H1 (cell line): Measurements from ENCODE around the gene JMJD1C. TPM values are rescaled to one million over a fixed set of nuclear protein-coding genes. Genes with fewer than 3 reads are reported as not detected.

Experiments used
- BCL11A ChIP-seq, 2 experiments: IDR thresholded peaks; one replicate each; pipeline ENCODE4 v1.6.1; 2011; ENCODE audit warnings: low read depth in 2 of 2, low read length in 2 of 2, mild to moderate bottlenecking in 2 of 2
- CBX5 ChIP-seq: fragments of 300-800, 300-1000 bp; sonication (generic); IDR thresholded peaks from 2 replicates; pipeline ENCODE4 v1.7.1; 2016; ENCODE audit warnings: antibody characterized with exemption, low read length, low read depth
- CBX8 ChIP-seq: fragments of 300-800, 300-1000 bp; sonication (generic); IDR thresholded peaks from 2 replicates; pipeline ENCODE4 v1.7.1; 2016; ENCODE audit warnings: low read depth, low read length, borderline replicate concordance
- CEBPB ChIP-seq: IDR thresholded peaks from 2 replicates; pipeline ENCODE4 v1.6.1; 2012; ENCODE audit warnings: low read depth, low read length
- CHD2 ChIP-seq: IDR thresholded peaks from 2 replicates; pipeline ENCODE4 v1.6.1; 2012; ENCODE audit warnings: low read length, improper control_type of control experiment
- CREB1 ChIP-seq: IDR thresholded peaks from 2 replicates; pipeline ENCODE4 v1.6.1; 2012; ENCODE audit warnings: inconsistent platforms
- CTBP2 ChIP-seq: IDR thresholded peaks from 2 replicates; pipeline ENCODE4 v1.7.0; 2011; ENCODE audit warnings: borderline replicate concordance, mild to moderate bottlenecking, moderate library complexity, mixed read lengths, low read length; ENCODE audit not compliant: insufficient read depth, insufficient read length
- EGR1 ChIP-seq: IDR thresholded peaks from 2 replicates; pipeline ENCODE4 v1.6.1; 2011; ENCODE audit warnings: low read depth, low read length, borderline replicate concordance
- GABPA ChIP-seq: IDR thresholded peaks from 2 replicates; pipeline ENCODE4 v1.6.1; 2011; ENCODE audit warnings: mild to moderate bottlenecking, low read length, moderate library complexity, borderline replicate concordance; ENCODE audit not compliant: insufficient read depth
- JUN ChIP-seq: IDR thresholded peaks from 2 replicates; pipeline ENCODE4 v1.6.1; 2011; ENCODE audit warnings: low read depth, mild to moderate bottlenecking, improper control_type of control experiment, low read length
- MAFK ChIP-seq: IDR thresholded peaks from 2 replicates; pipeline ENCODE4 v1.6.1; 2012; ENCODE audit warnings: low read depth, mild to moderate bottlenecking, improper control_type of control experiment, low read length
- MAX ChIP-seq: IDR thresholded peaks from 2 replicates; pipeline ENCODE4 v1.6.1; 2012; ENCODE audit warnings: inconsistent platforms
- POLR2A ChIP-seq, 2 experiments: IDR thresholded peaks; 1 replicate in 1 of 2; 2 replicates in 1 of 2; pipeline ENCODE4 v1.6.1; 2011; ENCODE audit warnings: low read depth in 2 of 2, low read length in 2 of 2, mild to moderate bottlenecking in 2 of 2; ENCODE audit errors: control extremely low read depth in 1 of 2
- RAD21 ChIP-seq, 2 experiments: IDR thresholded peaks in 1 of 2; conservative IDR thresholded peaks in 1 of 2; 2 replicates each; pipeline ENCODE4 v1.6.1; 2011; ENCODE audit warnings: low read depth in 2 of 2, low read length in 2 of 2, improper control_type of control experiment in 1 of 2, inconsistent platforms in 1 of 2, mild to moderate bottlenecking in 1 of 2, moderate library complexity in 1 of 2
- SIN3A ChIP-seq, 2 experiments: IDR thresholded peaks in 1 of 2; conservative IDR thresholded peaks in 1 of 2; 2 replicates each; pipeline ENCODE4 v1.6.1; 2011 to 2012; ENCODE audit warnings: low read length in 2 of 2, improper control_type of control experiment in 1 of 2, low read depth in 1 of 2, mild to moderate bottlenecking in 1 of 2
- SIRT6 ChIP-seq: IDR thresholded peaks from one replicate; pipeline ENCODE4 v1.7.1; 2012; ENCODE audit warnings: low read length, inconsistent platforms
- SIX5 ChIP-seq: IDR thresholded peaks from 2 replicates; pipeline ENCODE4 v1.6.1; 2011; ENCODE audit warnings: mild to moderate bottlenecking, low read depth, low read length
- SP1 ChIP-seq: IDR thresholded peaks from 2 replicates; pipeline ENCODE4 v1.6.1; 2011; ENCODE audit warnings: low read depth, low read length
- SRF ChIP-seq: IDR thresholded peaks from 2 replicates; pipeline ENCODE4 v1.6.1; 2011; ENCODE audit warnings: mild to moderate bottlenecking, low read depth, low read length, moderate library complexity
- SUZ12 ChIP-seq: fragments of 200-600 bp; sonication (generic); IDR thresholded peaks from 2 replicates; pipeline ENCODE4 v1.6.1; 2012; ENCODE audit warnings: mild to moderate bottlenecking, inconsistent platforms, low read length, moderate library complexity, mixed read lengths
- YY1 ChIP-seq: IDR thresholded peaks from 2 replicates; pipeline ENCODE4 v1.6.1; 2011; ENCODE audit warnings: low read depth, mild to moderate bottlenecking, low read length
- ZNF274 ChIP-seq: IDR thresholded peaks from 2 replicates; pipeline ENCODE4 v1.7.0; 2012; ENCODE audit warnings: low read length, borderline replicate concordance; ENCODE audit errors: extremely low read depth
- polyA plus RNA-seq, 7 experiments: library from polyadenylated mRNA; depleted of rRNA in 3 of 7; stranded (reverse) in 5 of 7; unstranded in 2 of 7; fragments of >200 nt in 5 of 7; fragments of 200-250 nt in 2 of 7; gene quantifications; 1 replicate in 5 of 7; 2 replicates in 1 of 7; 4 replicates in 1 of 7; pipeline versions ENCODE4 v1.2.1 to v1.2.3, GENCODE V29; 2011 to 2013; ENCODE audit warnings: missing spikeins in 2 of 7, mixed read lengths in 2 of 7
- total RNA-seq: library from RNA; stranded (reverse); fragmentation: NEBNext Ultra II Directional; extraction: Animal tissue kit (Norgen Biotek cat#: 25700); gene quantifications from 2 replicates; pipeline ENCODE4 v1.2.1, GENCODE V29; 2021
- TF ChIP-seq, protein P1 (sequence below), 3 experiments: IDR thresholded peaks; 1 replicate in 2 of 3; 2 replicates in 1 of 3; pipeline versions ENCODE4 v1.5.1 to v1.6.1; 2011; ENCODE audit warnings: low read length in 3 of 3, mild to moderate bottlenecking in 3 of 3, inconsistent platforms in 2 of 3, low read depth in 1 of 3, moderate library complexity in 1 of 3; ENCODE audit not compliant: insufficient read depth in 1 of 3; ENCODE audit errors: control extremely low read depth in 1 of 3

The JMJD1C gene
- total and polyA plus RNA-seq, 2 of the 8 experiments (the other 6 are each of a cell fraction or from before 2014, with no cell fraction given), result 54.5 to 210 TPM

GRCh38 chr10:63268798-63269503 is 196.8 kb downstream of the JMJD1C start (continued):
- TF ChIP-seq CREB1 (peak; percentile 39), CHD2 (no peak), SRF (no peak), GABPA (no peak), CBX8 (no peak), SP1 (0 out of 2 replicates have a peak, but pooled peaks have one; percentile 2), EGR1 (no peak), SUZ12 (no peak), SIRT6 (no peak), YY1 (peak; percentile 81), CBX5 (no peak), RAD21 (IDR thresholded peaks at IDR 0.05 in 1 of 2, conservative IDR thresholded peaks at IDR 0.05 in 1 of 2; ENCODE audit: low read depth in 2 of 2, low read length in 2 of 2) (no peak; a peak in 1 of 4 replicates), MAFK (no peak), CTBP2 (no peak), CEBPB (0 out of 2 replicates have a peak, but pooled peaks have one; percentile 1), JUN (no peak), MAX (peak; percentile 44; the same call in 1 of the 2 replicates), POLR2A (IDR thresholded peaks at IDR 0.05; ENCODE audit: control extremely low read depth in 1 of 2, low read depth in 2 of 2, low read length in 2 of 2) (peak; percentile 88 to 97), BCL11A (IDR thresholded peaks at IDR 0.05; ENCODE audit: low read depth in 2 of 2, low read length in 2 of 2) (no peak), ZNF274 (no peak), SIN3A (conservative IDR thresholded peaks at IDR 0.05 in 1 of 2, IDR thresholded peaks at IDR 0.05 in 1 of 2; ENCODE audit: low read depth in 1 of 2, low read length in 2 of 2) (peak; percentile 28 to 71; a peak in 2 of 4 replicates), SIX5 (no peak)
- TF ChIP-seq, protein P1, sequence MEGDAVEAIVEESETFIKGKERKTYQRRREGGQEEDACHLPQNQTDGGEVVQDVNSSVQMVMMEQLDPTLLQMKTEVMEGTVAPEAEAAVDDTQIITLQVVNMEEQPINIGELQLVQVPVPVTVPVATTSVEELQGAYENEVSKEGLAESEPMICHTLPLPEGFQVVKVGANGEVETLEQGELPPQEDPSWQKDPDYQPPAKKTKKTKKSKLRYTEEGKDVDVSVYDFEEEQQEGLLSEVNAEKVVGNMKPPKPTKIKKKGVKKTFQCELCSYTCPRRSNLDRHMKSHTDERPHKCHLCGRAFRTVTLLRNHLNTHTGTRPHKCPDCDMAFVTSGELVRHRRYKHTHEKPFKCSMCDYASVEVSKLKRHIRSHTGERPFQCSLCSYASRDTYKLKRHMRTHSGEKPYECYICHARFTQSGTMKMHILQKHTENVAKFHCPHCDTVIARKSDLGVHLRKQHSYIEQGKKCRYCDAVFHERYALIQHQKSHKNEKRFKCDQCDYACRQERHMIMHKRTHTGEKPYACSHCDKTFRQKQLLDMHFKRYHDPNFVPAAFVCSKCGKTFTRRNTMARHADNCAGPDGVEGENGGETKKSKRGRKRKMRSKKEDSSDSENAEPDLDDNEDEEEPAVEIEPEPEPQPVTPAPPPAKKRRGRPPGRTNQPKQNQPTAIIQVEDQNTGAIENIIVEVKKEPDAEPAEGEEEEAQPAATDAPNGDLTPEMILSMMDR (IDR thresholded peaks at IDR 0.05; ENCODE audit: control extremely low read depth in 1 of 3, insufficient read depth in 1 of 3, low read depth in 1 of 3, low read length in 3 of 3), result no peak
